ENCODE data around the gene DIS3L2. TPM values are rescaled to one million over a fixed set of nuclear protein-coding genes. Genes with fewer than 3 reads are reported as not detected.

Gene DIS3L2, protein sequence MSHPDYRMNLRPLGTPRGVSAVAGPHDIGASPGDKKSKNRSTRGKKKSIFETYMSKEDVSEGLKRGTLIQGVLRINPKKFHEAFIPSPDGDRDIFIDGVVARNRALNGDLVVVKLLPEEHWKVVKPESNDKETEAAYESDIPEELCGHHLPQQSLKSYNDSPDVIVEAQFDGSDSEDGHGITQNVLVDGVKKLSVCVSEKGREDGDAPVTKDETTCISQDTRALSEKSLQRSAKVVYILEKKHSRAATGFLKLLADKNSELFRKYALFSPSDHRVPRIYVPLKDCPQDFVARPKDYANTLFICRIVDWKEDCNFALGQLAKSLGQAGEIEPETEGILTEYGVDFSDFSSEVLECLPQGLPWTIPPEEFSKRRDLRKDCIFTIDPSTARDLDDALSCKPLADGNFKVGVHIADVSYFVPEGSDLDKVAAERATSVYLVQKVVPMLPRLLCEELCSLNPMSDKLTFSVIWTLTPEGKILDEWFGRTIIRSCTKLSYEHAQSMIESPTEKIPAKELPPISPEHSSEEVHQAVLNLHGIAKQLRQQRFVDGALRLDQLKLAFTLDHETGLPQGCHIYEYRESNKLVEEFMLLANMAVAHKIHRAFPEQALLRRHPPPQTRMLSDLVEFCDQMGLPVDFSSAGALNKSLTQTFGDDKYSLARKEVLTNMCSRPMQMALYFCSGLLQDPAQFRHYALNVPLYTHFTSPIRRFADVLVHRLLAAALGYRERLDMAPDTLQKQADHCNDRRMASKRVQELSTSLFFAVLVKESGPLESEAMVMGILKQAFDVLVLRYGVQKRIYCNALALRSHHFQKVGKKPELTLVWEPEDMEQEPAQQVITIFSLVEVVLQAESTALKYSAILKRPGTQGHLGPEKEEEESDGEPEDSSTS
- polyA plus RNA-seq, result 3.2 and 7.4 TPM in 2 replicates

DNA sequence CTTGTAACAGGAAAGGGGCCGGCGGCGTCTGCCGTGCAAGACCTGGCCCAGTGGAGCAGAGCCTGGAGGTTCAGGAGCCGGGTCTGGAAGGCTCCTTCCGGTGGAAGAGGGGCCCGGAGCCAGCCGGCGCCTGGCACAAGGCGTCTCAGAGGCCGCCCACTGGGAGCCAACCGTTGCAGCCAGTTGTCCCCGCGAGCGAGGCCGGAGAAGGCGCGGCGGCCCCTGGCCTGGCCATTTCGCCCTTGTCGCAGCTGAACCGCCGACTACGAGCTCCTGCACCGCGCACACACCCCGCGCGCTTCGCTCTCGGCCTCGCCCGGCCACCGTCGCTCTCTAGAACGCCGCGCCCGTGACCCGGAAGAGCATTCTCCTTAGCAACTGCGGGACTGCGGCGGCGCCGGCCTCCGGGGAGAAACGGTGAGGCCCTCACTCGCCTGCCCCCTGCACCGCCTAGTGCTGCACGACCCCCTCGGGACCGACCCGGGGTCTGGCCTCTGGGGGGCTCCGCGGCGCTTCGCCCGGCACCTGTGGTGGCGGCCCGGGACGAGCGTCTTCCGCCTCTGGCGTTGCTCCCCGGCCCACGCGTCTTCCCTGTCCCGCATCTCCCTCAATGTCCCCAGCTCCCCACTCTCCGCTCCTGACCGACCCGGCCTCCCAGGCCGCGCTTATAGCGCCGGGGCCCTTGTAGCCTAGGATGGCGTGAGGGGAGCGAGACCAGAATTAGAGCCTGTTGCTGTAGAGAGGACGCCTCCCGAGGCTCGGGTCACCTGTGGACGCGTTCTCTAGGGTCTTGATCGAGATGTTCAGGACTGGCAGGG, at the start of gene DIS3L2:
Gene DIS3L2 (plus strand): TSS at position 365 of the 818 bp plus-strand sequence. CDS start 53,215 bp downstream, outside the sequence.

DNA sequence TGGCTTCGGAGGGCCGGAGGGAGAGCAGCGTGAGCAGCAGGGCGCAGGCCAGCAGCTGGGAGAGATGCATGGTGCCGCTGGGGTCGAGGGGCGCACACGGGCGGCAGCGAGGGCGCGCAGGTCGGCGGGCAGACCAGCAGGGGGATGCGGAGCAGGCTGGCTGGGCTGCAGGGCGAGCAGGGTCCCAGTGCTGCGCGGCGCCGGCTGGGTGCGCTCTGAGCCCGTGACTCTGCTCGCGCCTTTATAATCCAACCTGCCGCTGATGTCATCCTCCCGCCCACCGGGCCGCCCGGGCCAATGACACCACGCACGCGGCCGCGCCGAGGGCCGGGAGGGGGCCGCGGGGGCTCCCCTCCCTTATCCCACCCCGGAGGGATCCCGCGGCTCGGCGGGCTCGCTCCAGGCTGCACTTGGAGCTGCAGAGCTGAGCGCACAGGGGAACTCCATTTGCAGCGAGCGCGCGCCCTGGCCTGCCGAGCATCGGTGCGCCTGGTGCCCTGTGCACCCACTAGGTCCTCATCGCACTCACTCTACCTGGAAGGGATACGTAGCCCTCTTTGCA, 35.3 kb upstream of the DIS3L2 start, which contains the start of gene NPPC:
Gene NPPC (minus strand): TSS at position 217 of the 562 bp plus-strand sequence. CDS start 147 bp downstream, at position 70.

DNA sequence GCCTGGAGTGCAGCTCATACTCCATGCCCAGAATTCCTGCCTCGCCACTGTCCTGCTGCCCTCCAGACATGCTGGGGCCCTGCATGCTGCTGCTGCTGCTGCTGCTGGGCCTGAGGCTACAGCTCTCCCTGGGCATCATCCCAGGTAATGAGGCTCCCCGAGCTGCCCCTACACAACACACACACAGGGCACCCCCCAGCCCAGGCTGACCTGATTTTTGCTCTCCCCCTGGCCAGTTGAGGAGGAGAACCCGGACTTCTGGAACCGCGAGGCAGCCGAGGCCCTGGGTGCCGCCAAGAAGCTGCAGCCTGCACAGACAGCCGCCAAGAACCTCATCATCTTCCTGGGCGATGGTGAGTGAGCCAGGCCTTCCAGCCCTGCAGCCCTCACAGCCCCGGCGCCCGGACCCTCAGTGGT, 417.2 kb downstream of the DIS3L2 start, which contains the start of gene ALPP:
Gene ALPP (plus strand): TSS at position 17 of the 417 bp plus-strand sequence. CDS start 52 bp downstream, at position 69.

Other genes with a start within 250 kb of the DIS3L2 start
- 79.0 and 87.7 TPM in 2 replicates for gene PDE6D, start 180.4 kb upstream of the DIS3L2 start, polyA plus RNA-seq
- 7.3 and 8.7 TPM in 2 replicates for gene COPS7B, start 175.3 kb upstream of the DIS3L2 start, polyA plus RNA-seq
- 86.3 and 128 TPM in 2 replicates for gene NPPC, start 35.3 kb upstream of the DIS3L2 start, polyA plus RNA-seq

Measured in Purkinje cell (primary cell).